Hematopoietic multipotent progenitor cell treated with erythropoietin and hydrocortisone succinate and interleukin-3 and kit ligand, for 4 days (in vitro differentiated cells): ENCODE data around the gene KLHDC9.
"Not testable (repeated sequence)": the region's sequence is repeated elsewhere in the genome, so short reads cannot be mapped to it uniquely, and the experiment has no call there.

ENCODE experiments used
- DNase-seq: peaks from one replicate; pipeline ENCODE4 v3.0.0-alpha.2; 2015

Gene KLHDC9, protein sequence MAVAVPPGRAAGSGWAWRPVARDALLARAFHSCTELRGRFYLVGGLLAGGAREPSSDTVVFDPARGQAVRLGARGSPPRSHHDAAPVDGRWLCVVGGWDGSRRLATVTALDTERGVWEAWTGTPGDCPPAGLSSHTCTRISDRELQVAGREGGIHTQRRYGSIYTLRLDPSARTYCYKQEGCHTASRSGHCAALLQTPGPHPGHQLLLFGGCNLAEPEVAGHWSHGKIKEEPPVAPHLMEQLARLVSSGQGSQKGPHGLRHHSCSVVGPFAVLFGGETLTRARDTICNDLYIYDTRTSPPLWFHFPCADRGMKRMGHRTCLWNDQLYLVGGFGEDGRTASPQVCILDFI

DNA sequence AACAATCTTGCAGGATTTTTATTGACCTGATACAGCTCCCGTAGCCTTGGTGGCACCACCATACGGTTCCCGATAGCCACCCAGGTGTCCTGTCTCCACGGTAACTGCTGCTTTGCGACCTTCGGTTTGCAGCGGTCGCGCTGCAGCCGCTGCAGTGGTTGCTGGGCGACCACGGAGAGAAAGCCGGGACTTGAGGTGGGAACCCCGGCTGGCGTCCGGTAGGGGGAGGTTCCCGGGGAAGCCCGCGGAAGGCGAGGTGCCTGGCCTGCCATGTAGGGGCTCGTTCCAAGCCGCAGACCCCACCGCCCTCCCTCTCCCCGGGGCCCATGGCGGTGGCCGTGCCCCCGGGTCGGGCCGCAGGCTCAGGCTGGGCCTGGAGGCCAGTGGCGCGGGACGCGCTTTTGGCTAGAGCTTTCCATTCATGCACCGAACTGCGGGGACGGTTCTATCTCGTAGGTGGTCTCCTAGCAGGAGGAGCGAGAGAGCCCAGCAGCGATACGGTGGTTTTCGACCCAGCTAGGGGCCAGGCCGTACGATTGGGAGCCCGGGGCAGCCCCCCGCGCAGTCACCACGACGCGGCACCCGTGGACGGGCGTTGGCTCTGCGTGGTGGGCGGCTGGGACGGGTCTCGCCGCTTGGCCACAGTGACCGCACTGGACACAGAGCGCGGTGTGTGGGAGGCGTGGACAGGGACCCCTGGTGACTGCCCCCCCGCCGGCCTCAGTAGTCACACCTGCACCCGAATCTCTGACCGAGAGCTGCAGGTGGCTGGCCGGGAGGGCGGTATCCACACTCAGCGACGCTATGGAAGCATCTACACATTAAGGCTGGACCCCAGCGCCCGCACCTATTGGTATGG lies at the start of gene KLHDC9:
KLHDC9 (plus strand) TSS at position 152 of the 859 bp plus-strand sequence; CDS start at position 327, 175 bp downstream.
- DNase-seq: peak; percentile 80

DNA sequence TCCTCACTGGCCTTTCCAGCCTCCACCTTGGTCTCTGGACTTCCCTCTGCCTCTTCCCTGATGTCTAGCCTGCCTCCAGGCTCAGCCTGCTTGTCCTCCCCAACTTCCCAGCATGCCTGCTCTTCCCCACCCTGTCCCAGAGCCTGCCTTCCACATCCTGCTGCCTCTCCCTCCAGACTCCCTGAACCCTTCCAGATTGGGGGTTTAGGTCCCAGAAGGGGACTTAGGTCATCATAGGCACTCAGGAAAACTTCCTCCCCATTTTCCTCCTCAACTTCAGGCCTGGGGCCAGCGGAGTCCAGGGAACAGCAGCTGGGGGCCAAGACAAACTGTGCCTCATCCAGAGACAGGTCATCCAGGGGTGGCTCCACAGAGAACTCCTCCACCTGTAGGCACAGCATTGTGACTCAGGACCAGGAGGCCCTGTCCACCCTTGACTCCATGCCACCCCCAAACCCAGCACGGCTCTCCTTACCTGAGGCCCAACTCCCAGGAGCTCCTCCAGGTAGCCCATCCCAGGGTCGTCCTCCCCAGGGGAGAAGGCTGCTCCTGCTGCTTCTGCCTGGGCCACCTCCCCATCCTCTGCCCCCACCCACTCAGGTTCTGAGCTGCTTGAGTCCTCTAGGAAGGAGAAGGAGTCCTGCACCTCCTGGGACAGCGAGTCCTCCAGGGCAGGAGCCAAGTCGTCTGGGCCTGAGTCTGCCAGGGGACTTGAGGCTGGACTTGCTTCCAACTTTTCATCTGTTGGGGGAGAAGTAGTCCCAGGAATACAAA lies 49.0 kb upstream of the KLHDC9 start:
- DNase-seq: no peak

DNA sequence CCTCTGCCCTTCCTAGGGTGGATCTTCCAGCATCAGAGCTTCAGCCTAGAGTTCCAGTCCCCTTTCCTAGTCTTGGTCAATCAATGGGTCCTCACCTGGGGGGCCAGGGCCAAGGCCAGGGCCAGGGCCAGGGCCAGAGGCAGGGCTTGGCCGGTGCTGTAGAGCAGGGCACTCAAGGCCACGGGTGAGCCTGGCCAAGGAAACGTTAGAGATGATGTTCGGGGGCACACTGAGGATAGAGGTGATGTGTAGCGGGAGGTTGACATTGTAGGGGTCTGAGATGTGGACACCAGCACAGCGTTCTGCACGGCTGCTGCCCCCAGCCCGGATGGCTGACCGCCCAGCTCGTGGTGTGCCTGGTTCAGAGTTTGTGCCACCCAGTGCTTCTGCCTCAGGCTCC lies 46.9 kb upstream of the KLHDC9 start:
- DNase-seq: no peak

GRCh38 chr1:161052899-161053298 lies 45.3 kb upstream of the KLHDC9 start:
- DNase-seq: no peak

DNA sequence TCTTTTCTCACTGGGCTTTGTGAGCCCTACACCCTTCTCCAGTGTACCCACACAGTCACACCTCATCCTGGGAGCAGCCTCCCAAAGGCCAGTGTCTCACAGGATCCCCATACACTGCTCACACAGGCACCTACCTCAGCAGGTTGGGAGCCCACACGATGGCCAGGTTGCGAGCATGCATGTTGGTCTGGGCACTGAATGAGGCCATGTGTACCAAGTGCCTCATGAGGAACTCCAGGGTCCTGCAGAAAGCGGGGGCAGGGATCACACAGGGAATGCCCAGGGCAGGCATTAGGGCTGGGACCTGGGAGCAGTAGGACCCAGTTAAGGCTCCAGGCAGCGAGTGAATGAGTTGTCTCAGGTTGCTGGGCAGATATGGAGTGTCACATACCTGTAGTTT lies 43.9 kb upstream of the KLHDC9 start:
- no peak for DNase-seq

DNA sequence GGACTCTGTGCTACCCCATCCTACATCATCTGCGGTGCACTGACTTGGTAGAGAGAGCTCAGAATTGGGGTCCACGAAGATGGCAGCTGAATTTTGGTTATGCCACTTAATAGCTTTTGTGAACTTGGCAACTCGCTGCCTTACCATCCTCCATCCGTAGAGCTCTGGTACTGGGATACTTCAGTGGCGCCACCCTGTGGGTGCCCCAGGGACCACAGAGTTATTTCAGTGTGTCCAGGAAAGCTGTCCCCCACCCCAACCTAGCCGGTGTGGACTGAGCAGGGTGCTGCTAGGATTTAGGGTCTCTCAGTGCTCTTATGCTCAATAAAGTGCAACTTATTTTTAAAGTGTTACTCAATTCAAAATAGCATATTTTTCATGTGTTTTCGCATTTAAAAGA lies 43.4 kb upstream of the KLHDC9 start:
- no peak for DNase-seq

GRCh38 chr1:161059293-161059692 lies 38.9 kb upstream of the KLHDC9 start:
- no peak for DNase-seq

GRCh38 chr1:161061419-161061818 lies 36.7 kb upstream of the KLHDC9 start:
- DNase-seq: no peak

GRCh38 chr1:161063936-161064335 lies 34.2 kb upstream of the KLHDC9 start:
- DNase-seq: not testable (repeated sequence)

DNA sequence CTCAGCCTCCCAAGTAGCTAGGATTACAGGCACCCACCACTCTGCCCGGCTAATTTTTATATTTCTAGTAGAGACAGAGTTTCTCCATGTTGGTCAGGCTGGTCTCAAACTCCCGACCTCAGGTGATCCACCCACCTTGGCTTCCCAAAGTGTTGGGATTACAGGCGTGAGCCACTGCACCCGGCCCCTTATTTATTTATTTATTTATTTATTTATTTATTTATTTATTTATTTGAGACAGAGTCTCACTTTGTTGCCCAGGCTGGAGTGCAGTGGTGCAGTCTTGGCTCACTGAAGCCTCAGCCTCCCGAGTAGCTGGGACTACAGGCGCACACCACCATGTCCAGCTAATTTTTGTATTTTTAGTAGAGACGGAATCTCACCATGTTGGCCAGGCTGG lies 32.5 kb upstream of the KLHDC9 start:
- DNase-seq: not testable (repeated sequence)

DNA sequence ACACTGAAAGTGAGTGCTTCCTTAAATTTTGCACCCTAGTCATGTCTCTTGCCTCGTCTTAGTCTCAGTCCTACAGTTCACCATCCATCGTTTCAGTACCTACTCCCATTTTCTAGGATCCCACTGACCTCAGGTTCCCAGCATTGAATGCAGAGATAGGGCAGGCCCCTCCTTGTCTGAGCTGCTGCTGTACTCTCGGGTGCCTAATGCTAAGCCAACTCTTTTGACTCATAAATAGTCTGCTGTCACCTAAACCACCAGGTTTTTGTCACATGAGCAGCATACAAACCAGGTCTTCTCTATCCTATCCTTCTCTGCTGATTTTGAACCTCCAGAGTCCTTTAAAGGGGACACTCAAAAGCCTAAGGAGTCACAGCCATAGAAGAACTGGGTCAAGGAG lies 31.5 kb upstream of the KLHDC9 start:
- no peak for DNase-seq

- peak; percentile 96 for DNase-seq
These were observed 29.6 kb upstream of the KLHDC9 start for GRCh38 chr1:161068306-161069234.

GRCh38 chr1:161069241-161069640 lies 28.9 kb upstream of the KLHDC9 start:
- peak; percentile 21 for DNase-seq

- DNase-seq: peak; percentile 96
These were observed 28.4 kb upstream of the KLHDC9 start, which contains the start of gene ARHGAP30 for GRCh38 chr1:161069731-161070270. Gene ARHGAP30, minus strand, starts transcription at chr1:161069891. Its CDS starts 267 bp downstream, at chr1:161069624.

DNA sequence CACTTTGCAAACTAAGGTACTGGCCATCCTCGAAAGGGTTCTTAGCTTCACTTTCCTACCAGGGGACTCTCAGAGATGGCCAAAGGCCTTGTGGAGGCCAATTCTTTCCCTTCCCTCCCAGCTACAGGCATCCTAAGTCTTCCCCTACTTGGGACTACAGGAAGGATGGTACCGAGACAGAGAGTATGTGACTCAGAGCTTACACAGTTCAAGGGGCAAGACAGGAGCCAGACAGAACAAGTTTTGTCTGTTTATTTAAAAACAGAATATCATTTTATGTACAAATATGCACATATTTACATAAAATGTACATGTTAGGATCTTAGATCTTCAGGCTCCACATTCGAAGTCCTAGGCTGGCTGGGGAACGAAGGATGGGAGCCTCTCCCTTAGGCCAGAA lies 27.4 kb upstream of the KLHDC9 start:
- no peak for DNase-seq

- peak; percentile 88 for DNase-seq
These were observed 26.2 kb upstream of the KLHDC9 start for GRCh38 chr1:161071886-161072371.

DNA sequence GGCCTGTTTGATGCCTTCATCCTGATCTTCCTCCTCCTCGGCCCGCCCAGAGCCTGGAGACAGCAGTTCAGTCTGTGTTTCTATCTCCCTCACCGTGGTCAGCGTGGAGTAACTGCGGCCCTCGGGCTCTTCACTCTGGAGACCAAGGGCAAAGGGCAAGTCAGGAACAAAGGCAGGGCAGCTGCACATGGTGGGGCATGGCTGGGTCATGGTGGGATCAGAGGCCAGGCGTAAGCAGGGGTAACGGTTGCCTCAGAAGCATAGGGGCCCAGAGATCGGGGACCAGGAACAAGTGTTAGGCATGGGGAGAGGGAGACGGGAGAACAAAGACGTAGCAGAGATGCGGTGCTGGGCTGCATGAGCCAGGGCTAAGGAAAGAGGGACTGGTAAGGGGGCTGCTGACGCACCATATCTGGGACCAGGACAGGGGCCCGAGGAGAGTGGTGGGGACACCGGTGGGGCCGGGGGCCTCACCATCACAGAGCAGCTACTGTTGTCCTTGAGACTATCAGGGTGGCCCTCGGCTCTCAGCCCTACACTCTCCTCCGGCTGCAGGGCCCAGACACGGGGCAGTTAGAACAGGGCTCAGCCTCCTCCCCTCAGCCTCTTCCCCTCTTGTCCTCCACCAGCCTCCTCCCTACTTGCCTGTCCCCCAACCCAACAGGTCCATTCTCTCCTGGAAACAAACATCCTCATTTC lies 25.3 kb upstream of the KLHDC9 start:
- DNase-seq: no peak

DNA sequence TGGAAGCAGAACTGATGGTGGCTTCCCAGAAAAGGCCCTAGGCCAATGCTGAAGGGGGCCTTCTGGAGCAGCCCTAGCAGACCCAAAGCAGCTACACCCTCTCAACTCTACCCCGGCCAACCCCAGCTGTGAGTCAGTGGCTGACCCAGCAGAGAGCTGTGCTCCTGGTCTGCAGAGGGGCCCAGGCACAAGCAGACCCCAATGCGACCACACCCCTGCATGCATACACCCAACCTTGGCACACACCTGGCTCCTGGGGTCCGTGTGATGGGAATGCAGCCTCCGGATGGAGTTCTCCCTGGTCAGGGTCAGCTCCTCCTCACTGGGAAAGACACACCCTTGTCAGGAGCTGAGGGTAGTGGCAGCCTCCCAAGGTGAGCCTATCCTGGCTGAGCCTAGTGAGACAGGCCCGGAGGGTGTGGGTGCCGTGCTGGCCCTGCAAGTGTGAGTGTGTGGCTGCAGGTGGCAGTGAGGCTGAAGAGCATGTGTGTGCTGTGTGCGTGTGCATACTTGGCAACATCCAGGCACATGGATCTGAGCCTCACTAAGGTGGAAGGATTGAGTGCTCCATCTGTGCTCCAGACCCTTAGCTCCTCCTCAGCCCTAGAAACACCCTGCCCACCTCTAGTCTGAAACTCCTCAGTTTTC lies 24.6 kb upstream of the KLHDC9 start:
- DNase-seq: peak; percentile 33

DNA sequence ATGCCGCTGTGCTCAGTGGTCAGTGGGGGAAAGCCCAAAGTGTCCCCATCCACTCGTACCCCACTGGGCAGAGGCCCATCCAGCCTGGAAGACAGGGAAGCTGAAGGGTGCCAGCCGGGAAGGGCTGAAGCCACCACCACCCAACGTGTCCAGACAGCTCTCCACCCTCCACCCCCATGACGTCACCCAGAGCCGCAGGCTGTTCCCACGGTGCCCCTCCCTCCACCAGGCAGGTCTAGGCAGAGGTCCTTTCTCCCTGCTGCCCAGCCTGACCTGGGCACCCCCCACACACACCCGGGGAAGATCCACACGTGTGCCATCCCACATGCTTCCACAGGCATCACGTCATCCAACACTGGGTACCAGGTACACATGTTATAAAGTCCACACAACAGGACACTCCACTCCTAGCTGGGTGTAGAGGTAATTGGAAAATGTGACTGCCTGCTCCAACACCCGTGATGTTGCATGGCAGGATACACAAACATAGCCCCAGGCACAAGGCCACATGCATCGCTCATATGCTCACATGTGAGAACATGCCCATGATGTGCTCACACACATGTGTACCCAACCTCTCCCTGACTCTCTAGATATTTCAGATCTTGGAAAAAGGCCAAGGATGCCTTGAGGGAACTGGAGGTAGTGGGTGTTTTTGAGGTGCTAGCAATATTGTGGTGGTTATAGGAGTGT lies 23.3 kb upstream of the KLHDC9 start:
- DNase-seq: no peak

DNA sequence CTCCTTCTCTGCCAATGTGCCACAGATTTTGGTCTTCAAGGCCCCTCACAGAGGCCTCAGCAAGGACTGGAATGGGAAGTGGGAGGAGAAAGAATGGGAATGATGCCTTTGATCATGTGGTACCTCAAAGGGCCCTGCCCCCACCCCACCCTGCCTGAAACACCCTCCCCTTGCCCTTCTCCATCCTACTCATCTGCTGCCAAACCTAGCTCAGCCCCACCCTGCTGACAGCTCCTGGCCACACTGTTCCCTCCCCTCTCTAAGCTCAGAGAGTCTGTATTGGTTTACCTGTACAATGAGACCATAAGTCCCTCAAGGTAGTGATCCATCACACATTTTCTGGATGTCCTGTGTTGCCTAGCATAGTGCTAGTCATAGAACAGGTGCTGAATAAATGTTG lies 21.8 kb upstream of the KLHDC9 start:
- no peak for DNase-seq
